Effector CD8-positive, alpha-beta T cell (primary cell): ENCODE data around the gene SLC48A1.

ENCODE experiments used
- DNase-seq: peaks from one replicate; lab custom pipeline; 2025; lab: John Stamatoyannopoulos, UW

The SLC48A1 gene

DNA sequence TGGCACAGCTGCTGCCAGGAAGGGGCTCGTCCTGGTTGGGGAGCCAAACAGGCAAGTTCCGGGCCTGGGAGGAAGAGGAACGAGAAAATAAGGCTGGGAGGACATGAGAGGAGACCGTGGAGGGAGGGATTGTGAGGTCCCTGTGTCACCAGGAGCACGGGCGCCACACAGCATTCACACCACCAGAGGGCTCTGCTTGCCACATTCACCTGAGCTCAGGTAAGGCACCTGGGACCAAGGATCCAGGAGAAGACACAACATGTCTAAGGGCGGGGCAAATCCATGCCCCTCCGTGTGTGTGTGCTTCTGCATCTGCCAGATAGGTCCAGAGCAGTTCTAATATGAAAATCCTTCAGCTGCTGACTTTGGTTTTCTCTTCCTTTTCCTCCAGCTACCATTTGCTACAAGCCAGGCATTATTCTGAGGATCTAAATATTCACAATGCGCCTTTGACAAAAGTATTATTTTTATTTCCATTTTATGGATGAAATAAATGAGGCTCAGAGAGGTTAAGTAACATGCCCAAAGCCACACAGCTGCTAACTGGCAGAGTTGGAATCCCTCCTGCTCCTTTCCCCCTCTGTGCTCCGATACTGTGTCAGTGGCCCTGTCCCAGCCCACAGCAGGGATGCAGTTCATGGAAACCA lies 28.9 kb upstream of the SLC48A1 start:
- peak; percentile 32 for DNase-seq

DNA sequence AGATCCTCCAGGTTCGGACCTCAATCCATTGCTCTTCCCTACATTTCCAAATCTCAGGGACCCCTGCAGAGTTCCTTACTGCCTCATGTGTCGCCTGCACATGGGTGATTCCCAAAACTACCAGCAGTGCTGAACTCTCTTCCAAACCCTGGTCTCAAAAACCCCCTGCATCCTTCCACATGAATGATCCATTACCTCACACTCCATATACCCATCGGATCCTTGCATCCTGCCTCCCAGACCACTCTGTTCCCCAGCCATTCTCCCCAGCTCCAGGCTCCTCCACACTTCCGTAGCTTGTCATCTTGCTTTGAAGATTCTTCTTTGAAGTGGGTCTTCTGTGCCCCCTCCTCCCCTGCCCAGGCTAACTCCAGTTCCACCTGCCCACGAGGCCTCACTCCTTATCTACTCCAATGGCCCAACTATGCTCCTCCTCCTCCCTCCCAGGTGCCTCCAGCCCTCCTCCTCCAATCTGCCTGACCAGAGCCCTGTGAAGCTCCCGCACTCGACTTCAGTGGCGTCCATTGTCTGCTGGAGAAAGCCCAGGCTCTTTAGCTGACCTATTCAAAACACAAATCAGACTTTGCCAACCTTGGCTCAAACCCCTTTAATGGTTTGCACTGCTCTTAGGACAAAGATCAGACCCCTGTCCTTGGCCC lies 28.1 kb upstream of the SLC48A1 start:
- DNase-seq = no peak

DNA sequence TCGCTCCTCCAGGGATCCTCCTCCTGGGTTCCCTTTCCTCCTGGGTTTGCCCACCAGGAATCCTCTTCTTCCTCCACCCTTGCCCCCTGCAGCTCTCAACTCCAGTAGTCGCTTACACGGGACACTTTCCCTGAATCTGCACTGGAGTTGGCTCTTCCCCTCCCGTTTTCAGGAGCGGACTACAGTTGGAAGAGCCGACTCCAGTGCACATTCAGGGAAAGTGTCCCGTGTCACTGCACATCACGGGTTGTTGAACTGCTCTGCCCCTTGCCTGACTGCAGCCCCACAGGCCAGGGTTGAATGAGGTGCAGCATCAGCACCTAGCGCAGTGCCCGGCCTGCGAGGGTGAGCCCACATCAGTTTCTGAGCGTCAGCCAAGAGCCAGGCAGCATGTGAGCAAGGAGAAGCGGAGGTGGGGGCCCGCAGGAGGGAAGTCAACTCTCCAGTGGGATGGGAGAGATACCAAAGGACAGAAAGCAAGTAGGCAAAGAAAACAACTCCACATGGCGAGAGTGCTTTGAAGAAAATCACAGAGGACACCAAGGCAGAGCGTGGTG lies 27.5 kb upstream of the SLC48A1 start:
- DNase-seq = no peak

DNA sequence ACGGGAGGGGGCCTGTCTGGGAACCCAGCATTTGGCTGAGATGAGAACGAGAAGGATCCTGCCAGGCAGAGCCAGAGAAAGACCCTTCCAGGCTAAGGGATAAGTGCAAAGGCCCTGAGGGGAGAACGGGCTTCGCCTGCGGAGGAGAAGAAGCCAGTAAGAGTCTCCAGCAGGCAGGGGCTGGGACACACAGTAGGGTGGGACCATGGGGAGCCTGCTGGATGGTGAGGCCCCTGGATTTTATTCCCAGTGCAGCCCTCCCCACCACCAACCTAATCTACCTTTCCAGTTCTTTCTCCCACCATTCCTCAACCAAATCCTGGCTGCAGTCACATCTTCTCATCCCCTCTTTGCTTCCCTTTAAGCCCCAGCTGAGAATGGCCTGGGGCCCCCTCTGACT lies 27.0 kb upstream of the SLC48A1 start:
- DNase-seq = no peak

DNA sequence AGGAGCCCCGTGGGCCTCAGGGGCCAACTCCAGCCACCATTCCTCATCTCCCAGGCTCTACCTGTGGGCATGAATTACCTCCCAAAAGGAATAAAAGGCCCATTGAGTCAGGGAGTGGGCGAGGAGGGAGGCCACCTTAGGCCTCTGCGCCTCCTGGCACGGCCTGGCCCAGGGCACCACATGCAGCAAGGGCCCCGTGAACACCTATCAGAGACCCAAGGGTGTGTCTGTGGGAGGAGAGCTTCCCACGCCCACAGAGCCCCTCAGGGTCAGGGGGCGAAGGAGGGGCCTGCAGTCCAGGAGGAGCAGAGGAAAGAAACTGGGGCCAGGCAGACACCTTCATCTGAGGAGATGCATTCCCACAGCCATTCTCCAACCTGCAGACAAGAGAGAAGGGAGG lies 26.5 kb upstream of the SLC48A1 start:
- DNase-seq = no peak

DNA sequence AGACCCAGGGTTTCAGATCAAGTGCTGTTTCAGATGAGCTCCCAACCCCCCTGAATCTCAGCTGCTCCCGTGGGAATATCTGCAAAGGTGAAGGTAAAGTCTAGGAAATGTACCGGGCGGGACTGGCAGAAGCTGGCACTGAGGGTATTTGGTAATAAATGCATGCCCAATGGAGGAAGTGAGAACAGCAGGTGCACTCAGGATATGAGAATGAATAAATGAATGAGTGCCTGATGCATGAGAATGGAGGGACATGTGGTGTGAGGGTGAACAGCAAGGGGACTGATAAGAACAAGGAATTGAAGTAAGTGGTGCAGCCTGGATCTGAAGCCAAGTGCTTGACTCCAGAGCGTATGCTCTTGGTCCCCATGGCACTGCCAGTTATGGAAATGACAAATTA lies 25.9 kb upstream of the SLC48A1 start:
- DNase-seq = no peak

DNA sequence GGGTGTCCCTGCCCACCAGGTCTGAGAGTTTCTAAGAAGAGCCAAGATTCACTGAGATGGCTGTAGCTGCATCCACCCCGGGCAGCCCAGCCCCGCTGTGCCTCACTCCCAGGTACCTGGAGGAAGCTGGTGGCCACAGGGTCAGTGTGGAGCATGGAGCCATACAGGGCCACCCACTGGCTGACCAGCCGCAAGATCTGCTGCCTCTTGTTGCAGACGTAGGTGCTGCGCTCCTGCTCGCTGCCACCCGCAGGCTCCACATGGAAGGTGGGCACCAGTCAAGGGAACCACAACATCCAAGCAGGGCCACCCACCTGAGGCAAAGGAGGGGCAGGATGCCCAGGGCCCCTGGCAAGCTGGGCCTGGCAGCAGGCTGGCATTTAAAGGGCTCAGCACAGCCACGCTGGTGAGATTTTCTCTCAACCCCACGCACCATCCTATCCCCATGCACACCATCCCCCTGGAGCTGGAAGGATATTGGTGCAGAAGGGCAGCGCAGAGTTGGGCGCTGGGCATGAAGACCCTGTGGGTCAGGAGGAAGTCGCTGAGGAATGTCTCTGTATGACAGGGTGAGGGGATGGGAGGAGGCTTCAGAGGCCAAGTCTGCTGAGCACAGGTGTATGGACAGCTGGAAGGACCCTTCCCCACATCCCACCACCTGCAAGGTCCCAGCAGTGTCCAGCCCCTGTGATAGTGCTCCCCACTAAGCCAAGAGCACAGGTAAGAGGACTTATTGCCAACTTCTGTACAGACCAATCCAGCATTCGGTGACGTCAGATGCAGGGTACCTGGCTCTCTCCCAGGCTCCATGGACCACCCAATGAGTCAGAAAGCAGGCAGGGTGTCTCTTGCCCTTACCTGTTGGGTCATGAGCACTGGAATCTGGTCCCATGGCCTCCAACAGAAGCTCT lies 25.2 kb upstream of the SLC48A1 start:
- DNase-seq = no peak

DNA sequence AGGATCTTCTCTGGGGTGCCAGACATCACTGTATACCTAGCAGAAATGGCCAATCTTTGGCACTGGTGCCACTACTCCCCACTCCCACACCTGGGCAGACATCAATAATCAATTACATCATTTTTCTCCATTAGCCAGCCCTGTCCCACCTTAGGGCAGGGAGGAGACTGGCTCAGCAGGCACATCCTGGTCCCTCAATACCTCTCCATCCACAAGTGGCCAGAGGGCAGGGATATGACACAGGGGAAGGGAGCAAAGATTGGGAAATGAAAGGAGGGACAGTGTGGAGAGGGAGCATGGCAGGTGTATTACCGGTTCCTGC lies 24.6 kb upstream of the SLC48A1 start:
- DNase-seq = no peak

DNA sequence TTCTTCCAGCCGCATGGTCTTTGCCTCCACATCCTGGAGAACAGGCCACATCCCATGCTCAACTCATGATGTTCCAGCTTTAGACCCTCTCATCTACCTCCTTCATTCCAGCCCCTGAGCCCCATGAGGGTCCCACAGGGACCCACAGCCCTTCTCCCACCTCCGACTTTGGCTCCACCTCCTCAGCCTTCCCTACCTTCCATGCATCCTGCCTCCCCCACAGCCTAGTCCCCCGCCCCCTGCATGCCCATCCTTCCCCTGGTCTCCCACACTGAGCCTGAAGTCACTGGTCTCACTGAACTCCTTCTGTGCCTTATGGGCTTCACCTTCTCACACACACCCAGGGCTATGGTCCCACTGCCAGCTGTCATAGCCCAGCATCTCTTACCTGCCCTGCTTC lies 24.1 kb upstream of the SLC48A1 start:
- no peak for DNase-seq

DNA sequence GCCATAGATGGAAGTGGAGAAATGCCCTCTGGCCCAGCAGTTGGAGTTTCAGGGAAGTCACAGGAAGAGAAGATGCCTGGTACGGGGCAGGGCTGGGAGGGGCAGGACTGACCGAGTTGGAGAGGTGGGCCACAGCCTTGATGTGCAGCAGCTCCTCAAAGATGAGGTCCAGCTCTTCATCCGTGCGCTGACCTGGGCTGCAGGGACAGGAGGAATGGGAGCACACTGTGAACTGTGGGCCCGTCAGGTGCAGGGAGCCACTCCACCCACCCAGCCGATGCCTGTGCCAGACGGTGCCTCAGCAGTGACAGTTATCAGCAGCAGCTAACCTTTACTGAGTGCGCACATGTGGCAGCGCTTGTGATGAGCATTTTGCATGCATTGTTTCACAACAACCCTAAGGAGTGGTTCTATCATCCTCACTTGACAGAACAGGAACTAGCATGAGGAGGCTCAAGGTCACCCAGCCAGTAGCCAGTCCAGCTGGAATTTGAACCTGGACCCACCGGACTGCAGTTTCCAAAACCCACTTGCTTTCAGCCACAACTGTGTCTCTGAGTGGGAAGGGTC lies 22.7 kb upstream of the SLC48A1 start:
- DNase-seq = no peak

DNA sequence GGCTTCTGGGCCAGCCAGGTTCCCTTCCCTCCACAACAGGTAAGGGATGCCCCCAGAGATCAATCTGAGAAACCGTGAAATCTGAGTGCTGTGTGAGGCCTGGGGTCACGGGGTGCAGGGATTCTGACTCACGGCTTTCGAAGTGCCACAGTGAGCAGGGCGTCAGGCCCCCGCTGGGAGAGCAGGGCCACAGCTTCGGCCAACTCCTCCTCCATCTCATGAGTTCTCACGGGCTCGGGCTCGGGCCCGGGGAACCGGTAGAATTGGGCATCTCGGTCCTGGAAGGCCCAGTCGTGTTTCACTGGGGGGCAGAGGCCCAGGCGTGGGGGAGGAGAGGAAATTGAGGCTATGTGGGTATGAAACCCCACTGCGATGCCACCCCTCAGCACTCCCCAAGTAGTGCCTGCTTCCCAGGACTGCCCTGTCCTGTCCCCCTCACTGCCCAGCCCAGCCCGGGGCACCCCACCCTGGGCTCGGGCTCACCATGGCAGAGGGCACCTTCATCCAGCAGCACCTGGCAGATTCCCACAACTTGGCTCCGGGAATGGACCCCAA lies 22.0 kb upstream of the SLC48A1 start:
- no peak for DNase-seq

DNA sequence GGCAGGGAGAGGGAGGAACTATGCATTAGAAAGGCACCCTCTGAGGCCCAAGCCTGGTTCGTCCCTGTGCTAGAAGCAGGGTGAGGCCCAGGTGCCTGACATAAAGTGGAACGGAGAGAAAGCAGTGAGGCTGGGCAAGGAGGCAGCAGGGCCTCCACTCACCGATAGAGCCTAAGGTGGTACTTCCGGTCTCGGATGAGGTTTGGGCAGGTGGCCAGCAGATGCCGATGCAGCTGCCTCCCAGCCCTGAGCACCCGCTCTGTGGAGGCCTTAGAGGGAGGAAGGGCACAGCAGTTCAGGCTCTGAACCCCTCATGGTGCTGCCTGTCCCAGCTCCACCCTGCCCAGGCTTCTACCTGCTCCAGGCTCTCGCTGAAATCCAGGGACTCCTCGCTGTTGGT lies 21.5 kb upstream of the SLC48A1 start:
- no peak for DNase-seq

DNA sequence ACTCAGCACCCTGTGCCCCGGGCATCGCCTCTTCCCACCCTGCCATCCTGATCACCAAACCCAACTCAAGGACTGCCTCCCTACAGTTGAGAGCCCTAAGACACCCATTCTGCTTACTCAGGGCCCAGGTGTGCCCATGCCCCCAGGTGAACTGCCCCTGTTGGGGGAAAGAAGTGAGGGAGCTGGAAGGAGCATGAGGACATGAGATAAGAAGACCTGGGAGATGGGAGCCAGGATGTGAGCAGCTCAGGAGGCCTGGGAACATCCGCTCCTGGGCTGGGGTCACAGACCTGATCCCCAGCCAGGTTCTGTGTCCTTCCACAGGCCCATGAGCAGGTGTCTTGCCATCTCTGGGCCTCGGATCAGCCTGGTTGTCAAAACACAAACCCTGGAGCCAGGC lies 20.9 kb upstream of the SLC48A1 start:
- DNase-seq = no peak

DNA sequence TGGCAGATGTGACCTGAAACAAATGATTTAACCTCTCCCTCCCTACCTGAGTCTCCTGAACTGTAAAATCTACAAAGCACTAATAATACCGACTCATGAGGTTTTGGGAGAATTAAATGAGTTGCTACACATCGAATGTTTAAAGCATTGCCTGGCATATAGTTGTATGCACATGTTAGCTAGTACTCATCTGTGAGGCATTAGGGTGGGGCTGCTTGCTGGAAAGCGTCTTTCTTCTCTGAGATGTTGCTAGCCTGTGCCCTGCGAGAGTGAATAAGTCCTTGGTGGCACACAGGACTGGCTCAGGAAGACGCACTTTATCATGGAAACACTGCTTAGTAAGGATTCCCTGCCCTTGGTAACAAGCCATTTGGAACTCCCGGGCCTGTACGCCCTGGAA lies 20.5 kb upstream of the SLC48A1 start:
- DNase-seq = no peak

DNA sequence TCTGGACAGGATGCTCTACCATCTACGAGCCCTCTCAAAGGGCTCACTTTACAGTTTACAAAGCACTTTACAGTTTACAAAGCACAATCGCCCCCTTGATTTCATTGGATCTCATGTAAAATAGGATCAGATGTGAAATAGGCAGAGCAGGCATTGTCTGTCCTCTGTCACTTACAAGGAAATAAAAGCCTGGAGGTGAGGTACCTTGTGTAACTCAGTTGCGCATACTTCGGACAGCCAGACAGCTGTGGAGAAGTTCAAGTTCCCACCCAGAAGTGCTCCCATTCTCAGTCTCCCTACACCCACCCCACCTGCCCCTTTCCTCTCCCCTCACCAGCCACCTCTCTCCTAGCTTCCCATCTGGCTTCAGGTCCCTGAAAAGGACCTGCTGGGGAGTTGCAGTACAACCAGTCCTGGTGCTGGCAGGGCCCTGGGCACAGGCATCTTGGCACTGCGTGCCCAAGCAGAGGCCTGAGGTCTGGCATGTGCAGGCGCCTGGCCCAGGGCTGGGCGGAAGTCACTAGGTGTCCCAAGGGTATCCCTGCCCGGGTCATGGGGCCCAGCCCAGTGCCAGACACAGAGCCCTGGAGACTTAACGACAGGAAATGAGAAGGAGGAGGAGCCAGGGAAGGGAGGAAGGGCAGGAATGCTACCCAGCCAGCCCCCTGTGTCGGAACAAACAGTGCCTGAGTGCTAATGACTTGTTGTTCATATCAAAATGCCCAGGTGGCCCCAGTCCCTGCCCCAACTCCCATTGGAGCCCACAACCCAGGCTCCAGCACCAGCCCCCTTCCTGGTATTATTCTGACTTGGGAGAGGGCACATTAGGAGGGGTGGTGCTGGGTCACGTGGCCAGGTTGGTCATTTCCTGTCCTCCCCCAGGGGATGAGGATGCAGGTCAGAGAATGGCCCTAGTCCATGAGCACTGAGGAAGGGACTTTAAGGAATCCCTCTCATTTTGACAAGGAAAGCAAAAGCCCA lies 19.7 kb upstream of the SLC48A1 start:
- DNase-seq = no peak

DNA sequence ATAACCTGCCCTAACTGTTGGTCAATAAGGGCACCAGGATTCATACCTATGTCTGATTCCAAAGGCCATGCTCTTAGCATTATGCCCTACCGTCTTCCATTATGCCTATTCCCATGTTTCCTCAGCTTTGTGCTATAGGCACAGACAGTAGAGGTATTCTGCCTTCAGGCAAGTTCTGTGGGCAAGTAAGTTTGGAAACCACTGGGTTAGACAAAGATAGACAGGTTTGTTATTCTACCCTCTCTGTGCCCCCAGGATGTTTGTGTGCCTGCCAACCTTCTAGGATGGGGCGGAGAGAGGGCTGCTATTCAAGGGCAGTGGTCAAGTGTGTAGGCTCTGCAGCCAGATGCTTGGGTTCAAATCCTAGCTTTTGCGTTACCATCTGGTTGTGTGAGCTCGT lies 18.9 kb upstream of the SLC48A1 start:
- DNase-seq = no peak

DNA sequence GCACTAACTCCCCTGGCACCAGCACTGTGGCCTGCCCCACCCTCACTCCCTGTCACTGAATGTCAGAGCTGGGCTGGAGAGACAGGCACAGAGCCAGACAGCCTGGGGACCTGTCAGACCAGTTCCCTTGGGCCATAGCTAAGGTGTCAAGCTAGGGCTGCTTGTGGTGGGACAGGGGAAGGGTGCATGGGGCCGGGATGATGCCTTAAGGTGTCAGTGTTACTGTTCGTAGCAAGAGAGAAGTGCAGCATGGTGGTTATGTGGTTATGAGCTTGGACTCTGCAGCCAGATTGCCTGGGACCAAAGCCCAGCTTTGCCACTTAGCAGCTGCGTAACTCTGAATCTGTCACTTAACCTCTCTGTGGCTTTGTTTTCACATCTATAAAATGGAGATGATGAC lies 18.2 kb upstream of the SLC48A1 start:
- no peak for DNase-seq

DNA sequence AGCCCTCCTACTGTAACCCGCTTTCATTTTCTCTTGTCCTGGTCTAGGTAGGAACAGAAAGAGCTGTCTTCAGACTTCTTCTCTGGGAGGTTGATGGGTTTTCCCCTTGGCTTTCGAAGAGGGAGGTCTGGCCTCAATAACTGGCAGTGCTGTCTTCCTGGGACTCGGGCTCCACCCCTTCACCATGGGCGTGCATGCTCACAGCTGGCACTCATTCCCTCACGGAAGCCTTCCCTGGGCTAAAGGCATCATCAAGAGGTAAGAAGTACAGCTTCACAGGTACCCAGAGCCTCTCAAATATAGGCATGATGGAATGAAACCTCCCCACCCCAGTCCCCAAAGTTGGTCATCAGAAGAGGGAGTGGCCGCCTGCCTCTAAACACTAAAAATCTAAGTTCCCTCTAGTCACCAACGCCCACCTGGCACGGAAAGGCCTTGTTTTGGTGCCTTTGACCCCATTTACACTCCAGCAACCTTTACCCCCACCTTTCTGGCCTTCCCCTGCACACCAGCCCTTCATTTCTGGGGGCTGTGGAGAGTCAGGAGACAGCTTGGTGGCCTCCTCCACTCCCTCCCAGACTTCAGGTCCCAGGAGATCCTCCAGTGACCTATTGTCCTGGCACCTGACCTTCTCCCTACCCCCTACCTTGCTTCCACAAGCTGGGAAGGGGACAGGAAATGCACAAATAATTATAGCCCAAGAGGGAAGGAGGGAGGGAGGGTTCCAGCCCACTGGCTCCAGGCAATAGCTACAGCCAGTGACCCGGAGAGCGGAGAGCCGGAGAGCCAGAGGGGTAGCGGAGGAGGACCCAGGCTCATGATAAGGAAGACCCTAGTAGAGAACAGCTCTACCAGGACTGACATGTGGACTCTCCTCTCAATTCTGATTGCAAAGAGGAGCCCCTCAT lies 17.1 kb upstream of the SLC48A1 start:
- DNase-seq = no peak

DNA sequence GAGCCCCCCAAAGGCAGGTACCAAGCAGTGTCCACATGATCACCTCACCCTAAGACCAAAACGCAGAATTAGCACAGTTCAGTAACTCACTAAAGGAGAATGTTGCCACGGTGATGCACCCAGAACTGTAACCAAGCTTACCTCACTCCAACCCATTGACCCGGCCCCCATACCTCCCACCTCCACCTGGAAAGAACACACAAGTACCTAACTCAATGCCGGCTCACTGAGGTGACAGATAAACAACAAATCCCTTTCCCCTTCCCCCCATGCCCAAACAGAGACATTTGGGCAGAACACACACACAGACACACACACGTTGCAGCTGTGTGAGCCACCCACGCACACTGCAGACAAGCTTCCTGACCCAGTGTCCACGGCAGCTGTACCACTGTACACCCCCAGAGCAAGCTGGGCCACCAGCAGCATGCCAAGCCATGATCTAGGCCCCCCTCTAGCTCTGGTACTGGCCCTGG lies 15.6 kb upstream of the SLC48A1 start:
- DNase-seq = no peak
